Loucy (cell line): ENCODE results near the gene EGFLAM.

ENCODE experiments used
- H2AFZ ChIP-seq: fragments of 200-600 bp; sonication (generic); 2 replicates; pipeline ENCODE4 v1.6.0; 2016; ENCODE audit warnings: antibody characterized with exemption, mild to moderate bottlenecking, low read length, moderate library complexity
- H3F3A ChIP-seq: fragments of 200-600 bp; 2 replicates; pipeline ENCODE4 v1.6.0; 2016; ENCODE audit warnings: antibody characterized with exemption, low read depth, mild to moderate bottlenecking
- H3K27me3 ChIP-seq: fragments of 200-600 bp; sonication (generic); 2 replicates; pipeline ENCODE4 v1.6.1; 2014; ENCODE audit warnings: low read length, mild to moderate bottlenecking; ENCODE audit not compliant: insufficient read depth, poor library complexity, severe bottlenecking
- H3K36me3 ChIP-seq: fragments of 200-600 bp; sonication (generic); 2 replicates; pipeline ENCODE4 v1.6.1; 2016; ENCODE audit warnings: low read length; ENCODE audit not compliant: insufficient read depth
- H3K4me1 ChIP-seq: fragments of 200-600 bp; sonication (generic); 2 replicates; pipeline ENCODE4 v1.5.1; 2014; ENCODE audit warnings: low read length, mild to moderate bottlenecking; ENCODE audit not compliant: insufficient read depth, poor library complexity, severe bottlenecking
- H3K4me2 ChIP-seq: fragments of 200-600 bp; sonication (generic); 2 replicates; pipeline ENCODE4 v1.6.0; 2014; ENCODE audit warnings: antibody characterized with exemption, low read length, low read depth, mild to moderate bottlenecking; ENCODE audit not compliant: poor library complexity, severe bottlenecking
- H3K4me3 ChIP-seq: fragments of 200-600 bp; sonication (generic); 2 replicates; pipeline ENCODE4 v1.5.1; 2014; ENCODE audit warnings: low read length, mild to moderate bottlenecking, mixed read lengths; ENCODE audit not compliant: poor library complexity, severe bottlenecking
- H3K79me2 ChIP-seq: fragments of 200-600 bp; sonication (generic); 2 replicates; pipeline ENCODE4 v1.6.1; 2014; ENCODE audit warnings: low read length; ENCODE audit not compliant: insufficient read depth
- H3K9ac ChIP-seq: fragments of 200-600 bp; sonication (generic); 2 replicates; pipeline ENCODE4 v1.6.0; 2014; ENCODE audit warnings: mild to moderate bottlenecking, low read depth, low read length, moderate library complexity; ENCODE audit not compliant: poor library complexity, severe bottlenecking
- H3K9me2 ChIP-seq: fragments of 200-600 bp; sonication (generic); replicated peaks from 2 replicates; pipeline ENCODE4 v1.6.1; 2016; ENCODE audit warnings: low read depth, low read length, mixed read lengths
- H3K9me3 ChIP-seq: fragments of 200-600 bp; sonication (generic); 2 replicates; pipeline ENCODE4 v1.6.1; 2014; ENCODE audit warnings: mild to moderate bottlenecking, antibody characterized with exemption, low read length, low read depth; ENCODE audit not compliant: insufficient read depth
- H4K20me1 ChIP-seq: fragments of 200-600 bp; sonication (generic); 2 replicates; pipeline ENCODE4 v1.6.0; 2014; ENCODE audit warnings: antibody characterized with exemption, low read length, mild to moderate bottlenecking; ENCODE audit not compliant: insufficient read depth, poor library complexity, severe bottlenecking
- CTCF ChIP-seq: fragments of 200-600 bp; sonication (generic); conservative IDR thresholded peaks from 2 replicates; pipeline ENCODE4 v1.5.1; 2014; ENCODE audit warnings: mild to moderate bottlenecking, antibody characterized with exemption, low read length
- EZH2phosphoT487 ChIP-seq: fragments of 200-600 bp; IDR thresholded peaks from 2 replicates; pipeline ENCODE4 v1.6.1; 2018; ENCODE audit warnings: antibody characterized with exemption, mild to moderate bottlenecking, moderate library complexity, borderline replicate concordance

EGFLAM gene

GRCh38 chr5:38284384-38284783, 26.0 kb downstream of the EGFLAM start:
- Histone ChIP-seq H3K4me1 (no peaks in the 10 kb centered on the region), H3K79me2 (no peaks in the 10 kb centered on the region), H3K4me3 (no peak overlapping the region), H3K9me3 (no peaks in the 10 kb centered on the region), H4K20me1 (no peaks in the 10 kb centered on the region), H3K9ac (no peak overlapping the region), H2AFZ (no peak overlapping the region), H3K4me2 (no peak overlapping the region), H3K36me3 (no peaks in the 10 kb centered on the region), H3K9me2 (no peaks in the 10 kb centered on the region), H3K27me3 (no peaks in the 10 kb centered on the region), H3F3A (no peaks in the 10 kb centered on the region)
- no peak for TF ChIP-seq CTCF
- no peak for TF ChIP-seq EZH2phosphoT487

GRCh38 chr5:38285226-38285625, 26.9 kb downstream of the EGFLAM start:
- H3K9me2 ChIP-seq: no peaks in the 10 kb centered on the region

GRCh38 chr5:38286002-38286401, 27.6 kb downstream of the EGFLAM start:
- Histone ChIP-seq H3F3A (no peaks in the 10 kb centered on the region), H3K9me3 (no peaks in the 10 kb centered on the region)
- TF ChIP-seq CTCF (no peak), EZH2phosphoT487 (no peak)

More at GRCh38 chr5:38285226-38285625, 26.9 kb downstream of the EGFLAM start:
- H3K27me3 ChIP-seq: no peaks in the 10 kb centered on the region
- no peaks in the 10 kb centered on the region for H3K79me2 ChIP-seq
- H3K36me3 ChIP-seq: no peaks in the 10 kb centered on the region
- H3F3A ChIP-seq: no peaks in the 10 kb centered on the region
- TF ChIP-seq EZH2phosphoT487 (no peak), CTCF (no peak)
- no peak overlapping the region for H3K4me3 ChIP-seq
- no peaks in the 10 kb centered on the region for H3K4me1 ChIP-seq
- no peak overlapping the region for H3K9ac ChIP-seq
- H3K4me2 ChIP-seq: no peak overlapping the region
- H3K9me3 ChIP-seq: no peaks in the 10 kb centered on the region
- H4K20me1 ChIP-seq: no peaks in the 10 kb centered on the region
- H2AFZ ChIP-seq: no peak overlapping the region

More at GRCh38 chr5:38286002-38286401, 27.6 kb downstream of the EGFLAM start:
- Histone ChIP-seq H3K36me3 (no peaks in the 10 kb centered on the region), H3K9ac (no peak overlapping the region), H4K20me1 (no peaks in the 10 kb centered on the region), H3K4me1 (no peaks in the 10 kb centered on the region), H3K79me2 (no peaks in the 10 kb centered on the region), H3K27me3 (no peaks in the 10 kb centered on the region), H3K4me3 (no peak overlapping the region), H2AFZ (no peak overlapping the region), H3K9me2 (no peaks in the 10 kb centered on the region), H3K4me2 (no peak overlapping the region)
